ENCODE results near the gene ARMH4.

ARMH4 gene

GRCh38 chr14:57979376-57980048, 172.5 kb downstream of the ARMH4 start:
- no peaks in the 10 kb centered on the region for H3K4me1 ChIP-seq (ENCODE audit: control insufficient read depth in 1 of 2, insufficient read depth in 2 of 2, low read length in 2 of 2)
- no peak overlapping the region for H3K27ac ChIP-seq (ENCODE audit: low read depth, low read length)
- no peak overlapping the region for H3K4me3 ChIP-seq (ENCODE audit: low read depth in 1 of 2, low read length in 2 of 2)

GRCh38 chr14:57976701-57977100, 175.3 kb downstream of the ARMH4 start:
- Histone ChIP-seq H3K27me3 (ENCODE audit: control insufficient read depth in 1 of 2, insufficient read depth in 2 of 2, low read length in 2 of 2) (no peaks in the 10 kb centered on the region), H3K36me3 (ENCODE audit: control insufficient read depth in 1 of 2, insufficient read depth in 2 of 2, low read length in 2 of 2) (no peaks in the 10 kb centered on the region), H3K9ac (ENCODE audit: low read depth in 1 of 2, low read length in 2 of 2) (no peak overlapping the region), H3K9me3 (ENCODE audit: control insufficient read depth in 1 of 2, low read length in 2 of 2) (no peaks in the 10 kb centered on the region), H3K27ac (ENCODE audit: low read depth, low read length) (no peak overlapping the region), H3K4me3 (ENCODE audit: low read depth in 1 of 2, low read length in 2 of 2) (no peak overlapping the region), H3K4me1 (ENCODE audit: control insufficient read depth in 1 of 2, insufficient read depth in 2 of 2, low read length in 2 of 2) (no peaks in the 10 kb centered on the region)

More at GRCh38 chr14:57979376-57980048, 172.5 kb downstream of the ARMH4 start:
- no peaks in the 10 kb centered on the region for H3K27me3 ChIP-seq (ENCODE audit: control insufficient read depth in 1 of 2, insufficient read depth in 2 of 2, low read length in 2 of 2)
- no peaks in the 10 kb centered on the region for H3K36me3 ChIP-seq (ENCODE audit: control insufficient read depth in 1 of 2, insufficient read depth in 2 of 2, low read length in 2 of 2)
- no peaks in the 10 kb centered on the region for H3K9me3 ChIP-seq (ENCODE audit: control insufficient read depth in 1 of 2, low read length in 2 of 2)
- H3K9ac ChIP-seq (ENCODE audit: low read depth in 1 of 2, low read length in 2 of 2): no peak overlapping the region

GRCh38 chr14:57974896-57975295, 177.1 kb downstream of the ARMH4 start:
- Histone ChIP-seq H3K9me3 (ENCODE audit: control insufficient read depth in 1 of 2, low read length in 2 of 2) (no peaks in the 10 kb centered on the region), H3K36me3 (ENCODE audit: control insufficient read depth in 1 of 2, insufficient read depth in 2 of 2, low read length in 2 of 2) (no peaks in the 10 kb centered on the region), H3K27ac (ENCODE audit: low read depth, low read length) (no peak overlapping the region)

GRCh38 chr14:57970594-57970993, 181.4 kb downstream of the ARMH4 start:
- Histone ChIP-seq H3K9me3 (ENCODE audit: control insufficient read depth in 1 of 2, low read length in 2 of 2) (no peaks in the 10 kb centered on the region), H3K27ac (ENCODE audit: low read depth, low read length) (no peak overlapping the region), H3K4me3 (ENCODE audit: low read depth in 1 of 2, low read length in 2 of 2) (no peak overlapping the region), H3K9ac (ENCODE audit: low read depth in 1 of 2, low read length in 2 of 2) (no peak overlapping the region), H3K4me1 (ENCODE audit: control insufficient read depth in 1 of 2, insufficient read depth in 2 of 2, low read length in 2 of 2) (no peaks in the 10 kb centered on the region), H3K27me3 (ENCODE audit: control insufficient read depth in 1 of 2, insufficient read depth in 2 of 2, low read length in 2 of 2) (no peaks in the 10 kb centered on the region), H3K36me3 (ENCODE audit: control insufficient read depth in 1 of 2, insufficient read depth in 2 of 2, low read length in 2 of 2) (no peaks in the 10 kb centered on the region)

More at GRCh38 chr14:57974896-57975295, 177.1 kb downstream of the ARMH4 start:
- no peak overlapping the region for H3K9ac ChIP-seq (ENCODE audit: low read depth in 1 of 2, low read length in 2 of 2)
- no peaks in the 10 kb centered on the region for H3K4me1 ChIP-seq (ENCODE audit: control insufficient read depth in 1 of 2, insufficient read depth in 2 of 2, low read length in 2 of 2)
- H3K27me3 ChIP-seq (ENCODE audit: control insufficient read depth in 1 of 2, insufficient read depth in 2 of 2, low read length in 2 of 2): no peaks in the 10 kb centered on the region
- no peak overlapping the region for H3K4me3 ChIP-seq (ENCODE audit: low read depth in 1 of 2, low read length in 2 of 2)

GRCh38 chr14:57970175-57970574, 181.8 kb downstream of the ARMH4 start:
- no peaks in the 10 kb centered on the region for H3K9me3 ChIP-seq (ENCODE audit: control insufficient read depth in 1 of 2, low read length in 2 of 2)
- no peak overlapping the region for H3K9ac ChIP-seq (ENCODE audit: low read depth in 1 of 2, low read length in 2 of 2)
- H3K27ac ChIP-seq (ENCODE audit: low read depth, low read length): no peak overlapping the region
- no peaks in the 10 kb centered on the region for H3K36me3 ChIP-seq (ENCODE audit: control insufficient read depth in 1 of 2, insufficient read depth in 2 of 2, low read length in 2 of 2)
- no peak overlapping the region for H3K4me3 ChIP-seq (ENCODE audit: low read depth in 1 of 2, low read length in 2 of 2)
- no peaks in the 10 kb centered on the region for H3K27me3 ChIP-seq (ENCODE audit: control insufficient read depth in 1 of 2, insufficient read depth in 2 of 2, low read length in 2 of 2)
- no peaks in the 10 kb centered on the region for H3K4me1 ChIP-seq (ENCODE audit: control insufficient read depth in 1 of 2, insufficient read depth in 2 of 2, low read length in 2 of 2)

- H3K4me1 ChIP-seq (ENCODE audit: control insufficient read depth in 1 of 2, insufficient read depth in 2 of 2, low read length in 2 of 2): no peaks in the 10 kb centered on the region
- H3K27me3 ChIP-seq (ENCODE audit: control insufficient read depth in 1 of 2, insufficient read depth in 2 of 2, low read length in 2 of 2): no peaks in the 10 kb centered on the region
- no peak overlapping the region for H3K4me3 ChIP-seq (ENCODE audit: low read depth in 1 of 2, low read length in 2 of 2)
- H3K9me3 ChIP-seq (ENCODE audit: control insufficient read depth in 1 of 2, low read length in 2 of 2): no peaks in the 10 kb centered on the region
- no peaks in the 10 kb centered on the region for H3K36me3 ChIP-seq (ENCODE audit: control insufficient read depth in 1 of 2, insufficient read depth in 2 of 2, low read length in 2 of 2)
- no peak overlapping the region for H3K27ac ChIP-seq (ENCODE audit: low read depth, low read length)
- no peak overlapping the region for H3K9ac ChIP-seq (ENCODE audit: low read depth in 1 of 2, low read length in 2 of 2)
These were observed 188.9 kb downstream of the ARMH4 start for GRCh38 chr14:57963071-57963470.

GRCh38 chr14:57962325-57963035, 189.5 kb downstream of the ARMH4 start:
- H3K27ac ChIP-seq (ENCODE audit: low read depth, low read length): no peak overlapping the region
- H3K4me3 ChIP-seq (ENCODE audit: low read depth in 1 of 2, low read length in 2 of 2): no peak overlapping the region
- no peaks in the 10 kb centered on the region for H3K4me1 ChIP-seq (ENCODE audit: control insufficient read depth in 1 of 2, insufficient read depth in 2 of 2, low read length in 2 of 2)
- H3K27me3 ChIP-seq (ENCODE audit: control insufficient read depth in 1 of 2, insufficient read depth in 2 of 2, low read length in 2 of 2): no peaks in the 10 kb centered on the region
- H3K36me3 ChIP-seq (ENCODE audit: control insufficient read depth in 1 of 2, insufficient read depth in 2 of 2, low read length in 2 of 2): no peaks in the 10 kb centered on the region
- no peak overlapping the region for H3K9ac ChIP-seq (ENCODE audit: low read depth in 1 of 2, low read length in 2 of 2)
- no peaks in the 10 kb centered on the region for H3K9me3 ChIP-seq (ENCODE audit: control insufficient read depth in 1 of 2, low read length in 2 of 2)

- Histone ChIP-seq H3K4me1 (ENCODE audit: control insufficient read depth in 1 of 2, insufficient read depth in 2 of 2, low read length in 2 of 2) (no peaks in the 10 kb centered on the region), H3K9me3 (ENCODE audit: control insufficient read depth in 1 of 2, low read length in 2 of 2) (no peaks in the 10 kb centered on the region), H3K9ac (ENCODE audit: low read depth in 1 of 2, low read length in 2 of 2) (no peak overlapping the region), H3K36me3 (ENCODE audit: control insufficient read depth in 1 of 2, insufficient read depth in 2 of 2, low read length in 2 of 2) (no peaks in the 10 kb centered on the region), H3K27ac (ENCODE audit: low read depth, low read length) (no peak overlapping the region), H3K4me3 (ENCODE audit: low read depth in 1 of 2, low read length in 2 of 2) (no peak overlapping the region), H3K27me3 (ENCODE audit: control insufficient read depth in 1 of 2, insufficient read depth in 2 of 2, low read length in 2 of 2) (no peaks in the 10 kb centered on the region)
These were observed 190.3 kb downstream of the ARMH4 start for GRCh38 chr14:57961786-57962060.

GRCh38 chr14:57960946-57961785, 190.8 kb downstream of the ARMH4 start:
- H3K4me1 ChIP-seq (ENCODE audit: control insufficient read depth in 1 of 2, insufficient read depth in 2 of 2, low read length in 2 of 2): no peaks in the 10 kb centered on the region

GRCh38 chr14:57957441-57957840, 194.6 kb downstream of the ARMH4 start:
- Histone ChIP-seq H3K27me3 (ENCODE audit: control insufficient read depth in 1 of 2, insufficient read depth in 2 of 2, low read length in 2 of 2) (no peaks in the 10 kb centered on the region), H3K4me1 (ENCODE audit: control insufficient read depth in 1 of 2, insufficient read depth in 2 of 2, low read length in 2 of 2) (no peaks in the 10 kb centered on the region), H3K9me3 (ENCODE audit: control insufficient read depth in 1 of 2, low read length in 2 of 2) (no peaks in the 10 kb centered on the region), H3K27ac (ENCODE audit: low read depth, low read length) (no peak overlapping the region), H3K9ac (ENCODE audit: low read depth in 1 of 2, low read length in 2 of 2) (no peak overlapping the region), H3K4me3 (ENCODE audit: low read depth in 1 of 2, low read length in 2 of 2) (no peak overlapping the region), H3K36me3 (ENCODE audit: control insufficient read depth in 1 of 2, insufficient read depth in 2 of 2, low read length in 2 of 2) (no peaks in the 10 kb centered on the region)

More at GRCh38 chr14:57960946-57961785, 190.8 kb downstream of the ARMH4 start:
- Histone ChIP-seq H3K4me3 (ENCODE audit: low read depth in 1 of 2, low read length in 2 of 2) (no peak overlapping the region), H3K9me3 (ENCODE audit: control insufficient read depth in 1 of 2, low read length in 2 of 2) (no peaks in the 10 kb centered on the region), H3K36me3 (ENCODE audit: control insufficient read depth in 1 of 2, insufficient read depth in 2 of 2, low read length in 2 of 2) (no peaks in the 10 kb centered on the region), H3K27me3 (ENCODE audit: control insufficient read depth in 1 of 2, insufficient read depth in 2 of 2, low read length in 2 of 2) (no peaks in the 10 kb centered on the region), H3K9ac (ENCODE audit: low read depth in 1 of 2, low read length in 2 of 2) (no peak overlapping the region), H3K27ac (ENCODE audit: low read depth, low read length) (no peak overlapping the region)

All from duodenal mucosa (tissue), 2 donors.